Measurements from ENCODE around the gene TMEM14A. TPM values are rescaled to one million over a fixed set of nuclear protein-coding genes. Genes with fewer than 3 reads are reported as not detected.

TMEM14A gene
- total RNA-seq = 12.9 and 14.4 TPM in 2 replicates
- polyA plus RNA-seq (2012) = 30.0 TPM

GRCh38 chr6:52670502-52671409 is at the start of gene TMEM14A:
TSS of gene TMEM14A (plus strand) at chr6:52671113. CDS start at chr6:52677103, 5,990 bp downstream.
- peak; percentile 92 for DNase-seq (ENCODE audit: low read depth)

- no peak for DNase-seq (ENCODE audit: low read depth)
Measured at GRCh38 chr6:52621631-52622030, 49.3 kb upstream of the TMEM14A start.

- no peak for DNase-seq (ENCODE audit: low read depth)
Measured at GRCh38 chr6:52622810-52623209, 48.1 kb upstream of the TMEM14A start.

- DNase-seq (ENCODE audit: low read depth) = no peak
Measured at GRCh38 chr6:52632011-52632410, 38.9 kb upstream of the TMEM14A start.

GRCh38 chr6:52634211-52634610 is 36.7 kb upstream of the TMEM14A start:
- DNase-seq (ENCODE audit: low read depth) = no peak

GRCh38 chr6:52635049-52635577 is 35.8 kb upstream of the TMEM14A start:
- DNase-seq (ENCODE audit: low read depth) = no peak

- DNase-seq (ENCODE audit: low read depth) = no peak
Measured at GRCh38 chr6:52636830-52637229, 34.1 kb upstream of the TMEM14A start.

- DNase-seq (ENCODE audit: low read depth) = no peak
Measured at GRCh38 chr6:52639493-52639892, 31.4 kb upstream of the TMEM14A start.

GRCh38 chr6:52640170-52640569 is 30.7 kb upstream of the TMEM14A start:
- no peak for DNase-seq (ENCODE audit: low read depth)

GRCh38 chr6:52640916-52641315 is 30.0 kb upstream of the TMEM14A start:
- peak; percentile 47 for DNase-seq (ENCODE audit: low read depth)

GRCh38 chr6:52641388-52641787 is 29.5 kb upstream of the TMEM14A start:
- no peak for DNase-seq (ENCODE audit: low read depth)

GRCh38 chr6:52641826-52642225 is 29.1 kb upstream of the TMEM14A start:
- no peak for DNase-seq (ENCODE audit: low read depth)

- no peak for DNase-seq (ENCODE audit: low read depth)
Measured at GRCh38 chr6:52642368-52642767, 28.5 kb upstream of the TMEM14A start.

- no peak for DNase-seq (ENCODE audit: low read depth)
Measured at GRCh38 chr6:52643158-52643557, 27.8 kb upstream of the TMEM14A start.

- peak; percentile 90 for DNase-seq (ENCODE audit: low read depth)
Measured at GRCh38 chr6:52644253-52644652, 26.7 kb upstream of the TMEM14A start.

- no peak for DNase-seq (ENCODE audit: low read depth)
Measured at GRCh38 chr6:52645976-52646375, 24.9 kb upstream of the TMEM14A start.

GRCh38 chr6:52647199-52647598 is 23.7 kb upstream of the TMEM14A start:
- DNase-seq (ENCODE audit: low read depth) = no peak

GRCh38 chr6:52649536-52650160 is 21.3 kb upstream of the TMEM14A start:
- DNase-seq (ENCODE audit: low read depth) = peak; percentile 35

- no peak for DNase-seq (ENCODE audit: low read depth)
Measured at GRCh38 chr6:52650941-52651340, 20.0 kb upstream of the TMEM14A start.

GRCh38 chr6:52653151-52653550 is 17.8 kb upstream of the TMEM14A start:
- DNase-seq (ENCODE audit: low read depth) = no peak

GRCh38 chr6:52654007-52654406 is 16.9 kb upstream of the TMEM14A start:
- no peak for DNase-seq (ENCODE audit: low read depth)

GRCh38 chr6:52654592-52654991 is 16.3 kb upstream of the TMEM14A start:
- no peak for DNase-seq (ENCODE audit: low read depth)
